ENCODE data around the gene GSK3B.

Gene GSK3B

DNA sequence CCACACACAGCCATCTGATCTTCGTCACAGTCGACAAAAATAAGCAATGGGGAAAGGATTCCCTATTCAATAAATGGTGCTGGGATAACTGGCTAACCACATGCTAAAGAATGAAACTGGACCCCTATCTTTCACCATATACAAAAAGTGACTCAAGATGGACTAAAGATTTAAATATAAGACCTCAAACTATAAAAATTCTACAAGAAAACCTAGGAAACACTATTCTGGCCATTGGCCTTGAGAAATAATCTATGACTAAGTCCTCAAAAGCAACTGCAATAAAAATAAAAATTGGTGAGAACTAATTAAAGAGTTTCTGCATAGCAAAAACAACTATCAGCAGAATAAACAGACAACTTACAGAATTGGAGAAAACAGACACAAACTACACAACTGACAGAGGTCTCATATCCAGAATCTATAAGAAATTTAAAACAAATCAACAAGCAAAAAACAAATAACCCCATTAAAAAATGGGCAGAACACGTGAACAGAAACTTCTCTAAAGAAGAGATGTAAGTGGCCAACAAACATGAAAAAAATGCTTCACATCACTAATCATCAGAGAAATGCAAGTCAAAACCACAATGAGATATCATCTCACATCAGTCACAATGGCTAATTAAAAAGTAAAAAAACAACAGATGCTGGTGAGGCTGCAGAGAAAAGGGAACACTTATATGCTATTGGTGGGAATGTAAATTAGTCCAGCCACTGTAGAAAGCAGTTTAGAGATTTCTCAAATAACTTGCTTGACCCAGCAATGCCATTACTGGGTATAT, 208.3 kb downstream of the GSK3B start:
- Histone ChIP-seq H3K27me3 (no peaks in the 10 kb centered on the region), H3K4me3 (ENCODE audit: low read depth in 1 of 2, low read length in 1 of 2) (no peak overlapping the region), H3K27ac (no peak overlapping the region), H3K4me1 (ENCODE audit: control insufficient read depth in 1 of 2, insufficient read depth in 1 of 2, low read depth in 1 of 2, low read length in 1 of 2) (no peaks in the 10 kb centered on the region), H3K36me3 (peaks cover 21% of the 10 kb centered on the region), H3K9me3 (peaks cover 4% of the 10 kb centered on the region)
- TF ChIP-seq, protein P1, sequence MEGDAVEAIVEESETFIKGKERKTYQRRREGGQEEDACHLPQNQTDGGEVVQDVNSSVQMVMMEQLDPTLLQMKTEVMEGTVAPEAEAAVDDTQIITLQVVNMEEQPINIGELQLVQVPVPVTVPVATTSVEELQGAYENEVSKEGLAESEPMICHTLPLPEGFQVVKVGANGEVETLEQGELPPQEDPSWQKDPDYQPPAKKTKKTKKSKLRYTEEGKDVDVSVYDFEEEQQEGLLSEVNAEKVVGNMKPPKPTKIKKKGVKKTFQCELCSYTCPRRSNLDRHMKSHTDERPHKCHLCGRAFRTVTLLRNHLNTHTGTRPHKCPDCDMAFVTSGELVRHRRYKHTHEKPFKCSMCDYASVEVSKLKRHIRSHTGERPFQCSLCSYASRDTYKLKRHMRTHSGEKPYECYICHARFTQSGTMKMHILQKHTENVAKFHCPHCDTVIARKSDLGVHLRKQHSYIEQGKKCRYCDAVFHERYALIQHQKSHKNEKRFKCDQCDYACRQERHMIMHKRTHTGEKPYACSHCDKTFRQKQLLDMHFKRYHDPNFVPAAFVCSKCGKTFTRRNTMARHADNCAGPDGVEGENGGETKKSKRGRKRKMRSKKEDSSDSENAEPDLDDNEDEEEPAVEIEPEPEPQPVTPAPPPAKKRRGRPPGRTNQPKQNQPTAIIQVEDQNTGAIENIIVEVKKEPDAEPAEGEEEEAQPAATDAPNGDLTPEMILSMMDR (IDR thresholded peaks at IDR 0.05), result no peak

DNA sequence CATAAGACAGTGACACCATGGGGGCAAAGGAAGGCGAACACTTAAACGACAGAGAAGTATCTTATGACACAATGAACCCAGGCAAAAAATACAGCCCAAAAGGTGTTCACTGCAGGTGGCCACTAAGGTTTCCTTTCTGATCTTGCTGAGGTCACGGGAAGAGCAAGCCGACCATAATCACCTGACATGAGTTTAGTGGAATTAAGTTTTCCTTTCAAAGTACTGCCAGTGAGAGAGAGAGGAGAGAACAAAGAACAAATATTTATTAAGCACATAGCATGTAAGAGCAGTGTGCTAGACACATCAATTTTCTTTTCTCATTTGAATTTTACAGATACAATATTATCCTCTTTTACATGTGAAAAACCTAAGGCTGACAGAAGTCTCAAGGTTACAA, 210.1 kb downstream of the GSK3B start:
- no peak overlapping the region for H3K27ac ChIP-seq
- H3K36me3 ChIP-seq, result peaks cover 31% of the 10 kb centered on the region
- peaks cover 4% of the 10 kb centered on the region for H3K9me3 ChIP-seq
- TF ChIP-seq, protein P1 (IDR thresholded peaks at IDR 0.05), result no peak
- no peak overlapping the region for H3K4me3 ChIP-seq (ENCODE audit: low read depth in 1 of 2, low read length in 1 of 2)
- no peaks in the 10 kb centered on the region for H3K4me1 ChIP-seq (ENCODE audit: control insufficient read depth in 1 of 2, insufficient read depth in 1 of 2, low read depth in 1 of 2, low read length in 1 of 2)
- no peaks in the 10 kb centered on the region for H3K27me3 ChIP-seq

DNA sequence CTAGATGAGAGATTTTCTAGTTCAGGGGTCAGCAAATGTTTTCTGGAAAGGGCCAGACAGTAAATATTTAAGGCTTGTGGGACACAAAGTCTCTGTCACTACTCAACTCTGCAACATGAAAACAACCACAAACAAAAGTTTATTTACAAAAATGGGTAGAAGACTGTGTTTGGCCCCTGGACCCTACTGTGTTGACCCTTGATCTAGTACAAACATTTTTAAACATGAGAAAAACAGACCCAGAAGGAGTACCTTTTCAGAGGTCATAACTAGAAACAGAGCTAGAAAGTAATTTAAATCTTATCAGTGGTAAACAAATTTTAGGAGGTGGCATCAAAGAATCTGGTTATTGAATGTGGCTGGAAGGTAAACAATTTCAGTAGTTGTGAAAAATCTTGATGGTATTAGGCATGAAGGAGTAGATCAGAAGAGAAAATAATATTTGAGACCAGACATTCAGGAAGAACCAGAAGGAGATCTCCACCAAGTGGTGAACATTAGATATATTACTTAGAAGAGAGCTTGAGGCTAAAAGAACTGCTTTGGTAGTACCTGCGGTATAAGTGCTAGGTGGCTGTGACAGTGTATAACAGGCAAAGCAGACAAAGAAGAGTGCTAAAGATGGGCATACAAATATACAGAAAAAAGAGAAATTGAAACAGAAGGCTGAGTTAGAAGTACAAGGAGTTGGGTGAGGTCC, 210.6 kb downstream of the GSK3B start:
- Histone ChIP-seq H3K27me3 (no peaks in the 10 kb centered on the region), H3K9me3 (peaks cover 3% of the 10 kb centered on the region), H3K36me3 (peaks cover 37% of the 10 kb centered on the region), H3K4me3 (ENCODE audit: low read depth in 1 of 2, low read length in 1 of 2) (no peak overlapping the region), H3K4me1 (ENCODE audit: control insufficient read depth in 1 of 2, insufficient read depth in 1 of 2, low read depth in 1 of 2, low read length in 1 of 2) (no peaks in the 10 kb centered on the region), H3K27ac (no peak overlapping the region)
- TF ChIP-seq, protein P1 (IDR thresholded peaks at IDR 0.05), result no peak

DNA sequence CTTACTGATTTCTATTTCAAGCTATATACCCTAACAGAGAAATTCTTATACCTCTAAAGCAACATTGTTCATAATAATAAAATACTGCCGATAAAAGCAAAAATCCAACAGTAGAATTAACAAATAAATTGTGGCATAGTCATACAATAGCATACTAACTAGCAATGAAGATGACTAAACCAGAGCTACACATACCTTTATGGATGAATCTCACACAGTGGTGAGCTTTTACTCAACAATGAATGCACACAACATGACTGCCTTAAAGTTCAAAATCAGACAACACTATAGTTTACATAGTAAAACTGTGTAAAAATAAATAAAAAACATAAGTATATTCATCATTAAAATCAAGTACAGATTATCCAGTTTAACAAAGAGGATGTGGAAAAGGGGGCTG, 213.3 kb downstream of the GSK3B start:
- TF ChIP-seq, protein P1 (IDR thresholded peaks at IDR 0.05), result no peak
- H3K9me3 ChIP-seq, result no peaks in the 10 kb centered on the region
- H3K27ac ChIP-seq, result no peak overlapping the region
- H3K4me3 ChIP-seq (ENCODE audit: low read depth in 1 of 2, low read length in 1 of 2), result no peak overlapping the region
- H3K27me3 ChIP-seq, result no peaks in the 10 kb centered on the region
- H3K4me1 ChIP-seq (ENCODE audit: control insufficient read depth in 1 of 2, insufficient read depth in 1 of 2, low read depth in 1 of 2, low read length in 1 of 2), result no peaks in the 10 kb centered on the region
- peaks cover 40% of the 10 kb centered on the region for H3K36me3 ChIP-seq

DNA sequence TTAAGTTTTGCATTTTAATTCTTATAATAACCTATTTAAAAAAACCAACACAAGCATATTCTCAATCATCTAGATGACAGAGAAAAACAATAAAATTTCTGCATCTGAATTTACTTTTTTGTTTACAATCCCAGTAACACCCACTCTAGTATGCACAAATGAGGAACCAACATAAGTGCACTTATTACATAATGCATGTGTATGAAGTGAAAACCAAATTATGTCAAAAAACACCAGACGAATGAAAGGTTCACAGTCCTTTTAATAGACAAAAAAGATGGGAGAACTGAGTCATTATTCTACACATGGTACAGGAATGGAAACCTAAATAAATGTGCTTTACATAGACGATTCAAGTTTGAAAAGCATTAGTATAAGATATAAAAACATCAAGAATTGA, 220.6 kb downstream of the GSK3B start:
- peak overlapping the region; percentile 68 for H3K27ac ChIP-seq
- no peaks in the 10 kb centered on the region for H3K9me3 ChIP-seq
- no peaks in the 10 kb centered on the region for H3K27me3 ChIP-seq
- TF ChIP-seq, protein P1 (IDR thresholded peaks at IDR 0.05), result no peak
- peaks cover 10 to 13% of the 10 kb centered on the region in 2 experiments for H3K4me1 ChIP-seq (ENCODE audit: control insufficient read depth in 1 of 2, insufficient read depth in 1 of 2, low read depth in 1 of 2, low read length in 1 of 2)
- H3K4me3 ChIP-seq (ENCODE audit: low read depth in 1 of 2, low read length in 1 of 2), result no peak overlapping the region
- peaks cover 3% of the 10 kb centered on the region for H3K36me3 ChIP-seq
